A673 (cell line): ENCODE results near the gene EEF1G. TPM values are rescaled to one million over a fixed set of nuclear protein-coding genes. Genes with fewer than 3 reads are reported as not detected.

Experiments
- BruUV-seq: library from RNA; stranded (reverse); fragments of 400-500 nt; replicated peaks from 2 replicates; lab custom pipeline; 2021; lab: Mats Ljungman, UMichigan
- CTCF ChIA-PET: fragments of 300-600 bp; sonication (Branson Sonifier 250); formaldehyde crosslinking; loops from one replicate; lab custom pipeline; 2022; ENCODE audit warnings: antibody characterized with exemption; lab: Charles Lee
- POLR2A ChIA-PET: fragments of 300-600 bp; sonication (Branson Sonifier 250); formaldehyde crosslinking; loops from one replicate; lab custom pipeline; 2022; ENCODE audit warnings: antibody characterized with exemption; ENCODE audit not compliant: low non-redundant PET; lab: Charles Lee
- DNase-seq: peaks from one replicate; pipeline ENCODE4 v3.0.0-alpha.2; 2015; ENCODE audit warnings: low spot score
- H3K27ac ChIP-seq: fragments of 200-600 bp; sonication (generic); 2 replicates; pipeline ENCODE4 v1.5.1; 2016; ENCODE audit warnings: mixed run types, low read depth, mild to moderate bottlenecking, mixed read lengths, antibody characterized with exemption, low read length; ENCODE audit not compliant: poor library complexity, severe bottlenecking
- H3K27me3 ChIP-seq: fragments of 200-600 bp; sonication (generic); replicated peaks from 2 replicates; pipeline ENCODE4 v1.6.1; 2017; ENCODE audit warnings: mixed run types, low read depth, mild to moderate bottlenecking, mixed read lengths, antibody characterized with exemption, low read length; ENCODE audit not compliant: insufficient read depth, poor library complexity
- H3K36me3 ChIP-seq: fragments of 200-600 bp; sonication (generic); 2 replicates; pipeline ENCODE4 v1.6.1; 2016; ENCODE audit warnings: mixed run types, mild to moderate bottlenecking, mixed read lengths, antibody characterized with exemption, low read length; ENCODE audit not compliant: insufficient read depth, poor library complexity, severe bottlenecking
- H3K4me1 ChIP-seq: fragments of 200-600 bp; sonication (generic); 2 replicates; pipeline ENCODE4 v1.6.1; 2017; ENCODE audit warnings: mixed run types, mild to moderate bottlenecking, mixed read lengths, antibody characterized with exemption, low read length; ENCODE audit not compliant: insufficient read depth, poor library complexity, severe bottlenecking
- H3K4me3 ChIP-seq: fragments of 200-600 bp; sonication (generic); 2 replicates; pipeline ENCODE4 v1.5.1; 2016; ENCODE audit warnings: low read depth, mixed run types, mild to moderate bottlenecking, mixed read lengths, low read length; ENCODE audit not compliant: poor library complexity, severe bottlenecking
- H3K9me3 ChIP-seq: fragments of 200-600 bp; sonication (generic); 2 replicates; pipeline ENCODE4 v1.6.1; 2016; ENCODE audit warnings: mixed run types, low read depth, mild to moderate bottlenecking, mixed read lengths, antibody characterized with exemption, low read length; ENCODE audit not compliant: poor library complexity, severe bottlenecking
- CTCF ChIP-seq: fragments of 300-800, 200-600 bp; sonication (generic); conservative IDR thresholded peaks from 2 replicates; pipeline ENCODE4 v1.5.1; 2017; ENCODE audit warnings: low read depth, mild to moderate bottlenecking, antibody characterized with exemption, low read length, moderate library complexity, mixed read lengths
- EZH2 ChIP-seq: fragments of 200-600 bp; sonication (generic); IDR thresholded peaks from 2 replicates; pipeline ENCODE4 v1.6.1; 2017; ENCODE audit warnings: borderline replicate concordance, low read depth, mild to moderate bottlenecking, mixed read lengths, antibody characterized with exemption, low read length; ENCODE audit not compliant: poor library complexity, severe bottlenecking
- intact Hi-C: fragments of 100-400 bp; cut with micrococcal nuclease; formaldehyde crosslinking; loops from one replicate; pipeline ENCODE4 v1.10.0; 2022; ENCODE audit not compliant: unreplicated experiment
- total RNA-seq: library from RNA; stranded (reverse); gene quantifications from 2 replicates; pipeline ENCODE4 v1.2.3, GENCODE V29; 2021

Gene EEF1G
- total RNA-seq, 1 experiment from 2014 or later, result 1,817 TPM

- Histone ChIP-seq H3K9me3 (no peaks in the 10 kb centered on the region), H3K4me1 (peaks cover 32% of the 10 kb centered on the region), H3K4me3 (no peak overlapping the region), H3K27me3 (no peaks in the 10 kb centered on the region), H3K27ac (no peak overlapping the region), H3K36me3 (peaks cover 71% of the 10 kb centered on the region)
- intact Hi-C loops, result loop anchor here (10.0 kb wide), 1 partner anchor 260 kb away; no protein-coding TSS in a partner anchor
- ChIA-PET POLR2A (no interaction called here), CTCF (no interaction called here)
- no peak for DNase-seq
- no peak for TF ChIP-seq CTCF
- TF ChIP-seq EZH2, result no peak
- no TSS peak for BruUV-seq
Observed at GRCh38 chr11:62595124-62595523, 21.4 kb upstream of the EEF1G start.

GRCh38 chr11:62593434-62594044, 19.8 kb upstream of the EEF1G start:
- ChIA-PET CTCF (interaction anchor here (0.6 kb wide), 1 partner anchor 8 kb away, joined by 3 read pairs; the partner anchor contains the start of gene MTA2), POLR2A (no interaction called here)
- peaks cover 63% of the 10 kb centered on the region for H3K36me3 ChIP-seq
- peak; percentile 90 for TF ChIP-seq CTCF
- TF ChIP-seq EZH2, result no peak
- intact Hi-C loops, result loop anchor here (5.0 to 10.0 kb wide), 2 partner anchors 114 to 261 kb away; partner anchors contain the start of genes BSCL2 and GNG3
- H3K4me1 ChIP-seq, result peaks cover 22% of the 10 kb centered on the region
- no TSS peak for BruUV-seq
- DNase-seq, result peak; percentile 96
- no peaks in the 10 kb centered on the region for H3K27me3 ChIP-seq
- no peak overlapping the region for H3K4me3 ChIP-seq
- no peak overlapping the region for H3K27ac ChIP-seq
- no peaks in the 10 kb centered on the region for H3K9me3 ChIP-seq

GRCh38 chr11:62592989-62593421, 19.3 kb upstream of the EEF1G start:
- Histone ChIP-seq H3K27ac (peak overlapping the region; percentile 79), H3K9me3 (no peaks in the 10 kb centered on the region), H3K4me3 (no peak overlapping the region), H3K36me3 (peaks cover 63% of the 10 kb centered on the region), H3K27me3 (no peaks in the 10 kb centered on the region), H3K4me1 (peaks cover 17% of the 10 kb centered on the region)
- intact Hi-C loops, result loop anchor here (5.0 to 10.0 kb wide), 2 partner anchors 114 to 262 kb away; partner anchors contain the start of genes BSCL2 and GNG3
- CTCF ChIA-PET, result interaction anchor here (0.6 kb wide), 1 partner anchor 9 kb away, joined by 3 read pairs; the partner anchor contains the start of gene MTA2
- TF ChIP-seq EZH2, result no peak
- no peak for TF ChIP-seq CTCF
- no peak for DNase-seq
- BruUV-seq, result no TSS peak
- POLR2A ChIA-PET, result no interaction called here
